ENCODE data around the gene RCC1. TPM values are rescaled to one million over a fixed set of nuclear protein-coding genes. Genes with fewer than 3 reads are reported as not detected.

The RCC1 gene, protein sequence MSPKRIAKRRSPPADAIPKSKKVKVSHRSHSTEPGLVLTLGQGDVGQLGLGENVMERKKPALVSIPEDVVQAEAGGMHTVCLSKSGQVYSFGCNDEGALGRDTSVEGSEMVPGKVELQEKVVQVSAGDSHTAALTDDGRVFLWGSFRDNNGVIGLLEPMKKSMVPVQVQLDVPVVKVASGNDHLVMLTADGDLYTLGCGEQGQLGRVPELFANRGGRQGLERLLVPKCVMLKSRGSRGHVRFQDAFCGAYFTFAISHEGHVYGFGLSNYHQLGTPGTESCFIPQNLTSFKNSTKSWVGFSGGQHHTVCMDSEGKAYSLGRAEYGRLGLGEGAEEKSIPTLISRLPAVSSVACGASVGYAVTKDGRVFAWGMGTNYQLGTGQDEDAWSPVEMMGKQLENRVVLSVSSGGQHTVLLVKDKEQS
- total RNA-seq: 48.4 and 63.1 TPM in 2 replicates

GRCh38 chr1:28505406-28506187, at the start of gene RCC1:
Gene RCC1, plus strand, starts transcription at chr1:28506043. Its CDS starts 23,824 bp downstream, at chr1:28529867.

DNA sequence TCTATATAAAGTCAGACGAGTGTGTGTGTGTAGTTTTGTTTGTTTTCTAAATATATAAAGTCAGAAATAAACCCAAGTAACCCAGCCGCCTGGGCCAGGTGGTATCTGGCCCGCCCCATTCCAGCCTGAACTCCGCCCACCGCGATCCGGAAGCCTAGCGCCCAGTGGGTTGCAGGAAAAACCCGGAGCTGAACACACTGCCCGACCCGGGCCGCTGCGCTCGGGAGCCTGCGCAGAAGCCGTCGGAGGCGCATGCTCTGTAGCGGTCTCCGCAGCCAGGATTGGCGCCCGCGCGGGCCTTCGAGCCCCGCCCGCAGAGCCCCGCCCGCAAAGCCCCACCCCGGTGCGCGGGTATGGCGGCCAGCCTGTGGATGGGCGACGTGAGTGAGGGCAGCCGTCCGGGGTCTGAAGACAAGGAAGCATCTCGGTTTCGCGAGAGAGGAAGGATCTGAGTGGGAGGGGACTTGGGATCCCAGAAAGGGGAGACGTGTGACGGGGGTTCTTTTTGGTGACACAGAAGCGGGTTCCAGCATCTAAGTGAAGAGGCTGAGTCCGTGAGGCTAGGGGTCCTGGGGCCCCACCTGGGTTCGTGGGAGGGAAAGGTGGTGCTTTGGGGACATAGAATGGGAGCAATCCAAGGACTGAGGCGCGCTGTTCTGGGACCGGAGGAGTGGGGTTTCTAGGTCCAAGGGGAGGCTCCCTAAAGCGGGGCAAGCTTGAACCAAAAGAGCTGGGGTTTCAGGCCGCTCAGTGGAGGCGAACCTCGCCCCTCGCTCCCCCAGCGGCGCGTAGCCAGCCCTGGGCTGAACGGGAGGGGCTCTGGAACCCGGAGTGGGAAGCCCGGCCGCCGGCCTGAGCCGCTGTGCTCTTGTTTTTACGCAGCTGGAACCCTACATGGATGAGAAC, 47.2 kb downstream of the RCC1 start, which contains the start of gene TRNAU1AP:
Gene TRNAU1AP, plus strand, starts transcription at position 328 of the 906 bp plus-strand sequence. Its CDS starts 26 bp downstream, at position 354.

Other genes with a start within 250 kb of the RCC1 start
- gene SESN2, start 246.5 kb upstream of the RCC1 start, total RNA-seq: 7.4 and 10.3 TPM in 2 replicates
- gene MED18, start 177.0 kb upstream of the RCC1 start, total RNA-seq: 17.5 and 25.8 TPM in 2 replicates
- 6.2 and 14.0 TPM in 2 replicates for gene PHACTR4, start 136.3 kb upstream of the RCC1 start, total RNA-seq
- 21.2 and 23.7 TPM in 2 replicates for gene TRNAU1AP, start 47.0 kb downstream of the RCC1 start, total RNA-seq
- 0.65 and 5.2 TPM in 2 replicates for gene RAB42, start 86.2 kb downstream of the RCC1 start, total RNA-seq
- 25.3 and 30.8 TPM in 2 replicates for gene TAF12, start 137.0 kb downstream of the RCC1 start, total RNA-seq
- under 0.01 TPM in 1 of 2 replicates, not detected in the other for gene RNU11, start 142.6 kb downstream of the RCC1 start, total RNA-seq
- gene GMEB1, start 162.7 kb downstream of the RCC1 start, total RNA-seq: 5.5 and 12.8 TPM in 2 replicates
- 60.1 and 80.1 TPM in 2 replicates for gene YTHDF2, start 230.9 kb downstream of the RCC1 start, total RNA-seq